Skin of body (tissue), 2 donors: ENCODE results near the gene PODN. TPM values are rescaled to one million over a fixed set of nuclear protein-coding genes. Genes with fewer than 3 reads are reported as not detected.

Experiments
- DNase-seq: peaks from one replicate; lab custom pipeline; 2025; lab: John Stamatoyannopoulos, UW
- total RNA-seq: library from RNA; depleted of rRNA; stranded (reverse); fragments of >200 nt; gene quantifications from one replicate; pipeline ENCODE4 v1.2.3, GENCODE V29; 2014

The PODN gene
- 13.8 TPM for total RNA-seq

DNA sequence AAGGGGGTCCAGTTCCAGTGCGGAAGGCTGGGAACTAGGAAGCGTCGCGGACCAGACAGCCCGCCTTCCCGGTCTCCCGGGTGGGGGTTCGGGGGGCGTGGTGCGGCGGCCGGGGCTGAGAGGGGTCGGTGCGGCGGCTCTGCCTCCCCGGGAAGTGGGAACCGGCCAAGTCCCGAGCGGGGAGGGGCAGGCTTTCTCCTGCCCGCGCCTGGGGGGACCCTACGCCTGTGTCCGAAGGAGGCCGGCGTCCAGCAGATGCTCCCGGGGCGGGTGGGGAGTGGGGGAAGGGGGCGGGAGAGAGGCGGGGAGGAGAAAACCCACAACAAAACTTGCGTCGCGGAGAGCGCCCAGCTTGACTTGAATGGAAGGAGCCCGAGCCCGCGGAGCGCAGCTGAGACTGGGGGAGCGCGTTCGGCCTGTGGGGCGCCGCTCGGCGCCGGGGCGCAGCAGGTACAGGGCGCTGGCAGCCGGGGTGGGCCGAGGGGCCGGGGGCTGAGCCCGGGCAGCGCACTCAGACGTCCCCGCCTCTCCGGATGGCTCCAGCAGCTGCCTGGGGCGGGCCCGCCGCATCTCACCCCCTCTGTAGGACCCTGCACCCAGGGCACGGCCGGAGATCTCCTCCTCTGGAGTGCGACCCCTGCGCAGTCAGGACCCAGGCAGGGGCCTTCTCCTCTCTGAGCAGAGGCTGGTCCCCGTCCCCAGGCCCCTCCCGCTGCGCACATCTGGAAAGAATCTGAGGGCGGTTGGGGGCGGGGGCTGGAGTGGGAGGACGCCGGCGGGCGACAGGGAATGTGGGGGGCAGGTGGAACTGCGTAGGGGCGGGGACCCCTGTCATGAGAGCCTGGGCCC, at the start of gene PODN:
TSS of gene PODN (plus strand) at position 355 of the 849 bp plus-strand sequence. CDS start 7,643 bp downstream, outside the sequence.
- no peak for DNase-seq

GRCh38 chr1:53014791-53015507, 47.1 kb upstream of the PODN start:
- DNase-seq = peak; percentile 80

GRCh38 chr1:53015508-53015860, 46.5 kb upstream of the PODN start:
- no peak for DNase-seq

DNA sequence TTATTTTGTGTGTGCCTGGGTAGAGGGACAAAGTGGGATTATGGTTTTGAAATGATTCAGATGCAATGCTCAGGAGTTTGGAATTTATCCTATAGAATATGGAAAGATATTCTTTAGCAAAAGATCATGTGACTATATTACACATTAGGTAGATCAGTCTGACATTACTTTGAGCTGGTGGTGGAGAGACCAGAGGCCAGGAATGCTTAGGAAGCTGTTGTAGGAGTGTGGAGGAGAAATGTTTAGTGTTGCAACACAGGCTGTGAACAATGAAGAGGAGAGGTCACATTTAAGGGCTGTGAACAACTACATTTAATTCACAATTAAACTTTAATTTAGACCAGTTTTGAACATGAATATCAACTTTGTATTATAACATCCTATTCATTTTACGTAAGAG, 45.3 kb upstream of the PODN start:
- DNase-seq = no peak

DNA sequence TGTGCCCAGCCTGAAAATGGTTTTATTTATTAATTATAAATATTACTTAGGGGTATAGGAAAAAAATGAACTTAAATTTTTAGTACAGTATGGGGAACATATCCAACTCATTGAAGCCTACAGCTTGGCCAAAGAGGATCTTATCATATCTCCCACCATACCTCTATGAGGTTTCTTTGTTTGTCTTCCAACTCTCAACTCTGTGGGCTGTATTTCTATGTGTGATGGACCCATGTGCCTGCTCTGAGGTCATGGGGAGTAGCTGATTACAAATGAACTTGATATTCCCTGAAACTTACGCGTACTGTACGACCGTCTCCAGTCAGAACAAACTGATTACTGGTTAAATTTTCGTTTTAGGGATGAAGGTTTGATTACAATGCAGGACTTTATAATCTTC, 41.4 kb upstream of the PODN start:
- DNase-seq = no peak

DNA sequence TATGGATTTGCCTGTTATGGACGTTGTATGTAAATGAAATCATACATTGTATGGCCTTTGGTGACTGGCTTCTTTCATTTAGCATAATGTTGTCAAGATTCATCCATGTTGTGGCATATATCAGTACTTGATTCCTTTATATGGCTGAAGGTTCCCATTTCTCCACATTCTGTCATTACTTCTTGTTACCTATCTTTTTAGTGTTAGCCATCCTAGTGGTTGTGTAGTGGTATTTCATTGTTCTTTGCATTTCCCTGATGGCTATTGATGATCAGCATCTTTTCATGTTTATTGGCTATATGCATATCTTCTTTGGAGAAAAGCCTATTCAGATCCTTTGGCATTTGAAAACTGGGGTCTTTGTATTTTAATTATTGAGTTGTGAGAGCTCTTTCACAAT, 39.8 kb upstream of the PODN start:
- DNase-seq = no peak

DNA sequence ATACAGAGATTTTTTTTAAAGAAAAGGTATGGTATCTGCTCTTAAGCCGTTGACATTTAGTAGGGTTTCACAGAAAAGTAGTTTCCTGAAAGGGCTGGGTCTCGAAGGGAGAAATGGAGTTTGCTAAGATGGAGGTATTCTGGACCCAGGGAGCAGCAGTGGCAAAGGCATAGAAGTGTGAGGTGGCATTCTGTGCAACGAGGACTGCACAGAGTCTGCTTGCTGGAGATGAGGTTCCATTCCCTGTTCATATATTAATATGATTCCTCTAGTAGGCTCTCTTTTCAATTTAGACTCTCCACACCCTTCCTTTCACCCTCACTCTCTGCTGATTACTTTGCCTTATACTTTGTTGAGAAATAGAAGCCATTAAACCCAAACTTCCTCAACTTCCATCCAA, 38.5 kb upstream of the PODN start:
- DNase-seq = no peak

- DNase-seq = no peak
Measured at GRCh38 chr1:53024117-53024516, 37.9 kb upstream of the PODN start.

DNA sequence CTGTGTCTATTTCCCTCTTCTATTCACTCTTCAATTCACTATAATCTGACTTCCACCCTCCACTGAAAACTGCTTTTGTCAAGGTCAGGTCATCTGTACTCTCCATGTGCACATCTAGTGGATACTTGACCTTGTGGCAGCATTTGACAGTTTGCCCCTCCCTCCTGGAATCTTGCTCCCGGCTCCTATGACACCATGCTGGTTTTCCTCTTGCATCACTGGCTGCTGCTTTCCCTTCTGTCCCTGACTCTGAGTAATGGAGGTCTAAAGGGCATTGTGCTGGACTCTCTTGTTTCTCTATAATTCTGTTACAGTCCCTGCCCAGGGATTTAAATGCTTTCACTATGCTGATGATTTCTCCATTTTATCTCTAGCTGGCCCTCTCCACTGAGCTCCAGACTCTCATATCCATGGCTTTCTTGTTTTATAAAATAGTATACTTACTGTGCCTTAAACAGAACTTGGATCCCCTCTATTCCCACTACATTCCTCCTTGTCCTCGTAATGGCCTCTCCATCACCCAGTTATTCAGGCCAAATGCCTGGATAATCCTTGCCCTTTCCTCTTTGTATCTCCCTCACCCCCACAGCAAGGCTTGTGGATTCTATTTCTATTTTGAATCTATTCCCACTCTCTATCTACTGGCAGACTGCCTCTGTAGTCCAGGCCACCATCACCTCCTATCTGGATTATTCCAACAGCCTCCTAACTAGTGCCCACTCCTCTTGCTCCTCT, 36.8 kb upstream of the PODN start:
- DNase-seq = no peak

GRCh38 chr1:53025769-53026112, 36.3 kb upstream of the PODN start:
- DNase-seq = no peak

- DNase-seq = no peak
Measured at GRCh38 chr1:53026254-53026653, 35.8 kb upstream of the PODN start.

- DNase-seq = no peak
Measured at GRCh38 chr1:53031732-53032131, 30.3 kb upstream of the PODN start.

GRCh38 chr1:53037159-53037558, 24.9 kb upstream of the PODN start:
- DNase-seq = no peak

GRCh38 chr1:53038566-53038965, 23.4 kb upstream of the PODN start:
- no peak for DNase-seq

GRCh38 chr1:53043271-53043670, 18.7 kb upstream of the PODN start:
- no peak for DNase-seq

DNA sequence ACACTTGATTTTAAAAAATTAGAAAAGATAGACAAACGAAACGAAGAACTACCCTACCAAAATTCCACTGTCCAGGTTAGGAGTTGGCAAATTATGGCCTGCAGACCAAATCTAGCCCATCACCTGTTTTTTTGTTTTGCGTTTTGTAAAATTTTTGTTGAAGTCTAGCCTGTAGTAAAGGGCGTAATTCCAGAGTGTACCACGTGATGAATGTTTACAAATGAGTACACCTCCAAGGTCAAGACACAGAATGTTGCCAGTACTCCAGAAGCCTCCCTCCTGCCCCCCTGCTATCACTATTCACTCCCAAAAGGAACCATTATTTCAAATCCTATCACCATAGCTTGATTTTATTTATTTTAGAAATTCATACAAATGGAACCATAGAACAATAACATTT, 17.1 kb upstream of the PODN start:
- DNase-seq = no peak

DNA sequence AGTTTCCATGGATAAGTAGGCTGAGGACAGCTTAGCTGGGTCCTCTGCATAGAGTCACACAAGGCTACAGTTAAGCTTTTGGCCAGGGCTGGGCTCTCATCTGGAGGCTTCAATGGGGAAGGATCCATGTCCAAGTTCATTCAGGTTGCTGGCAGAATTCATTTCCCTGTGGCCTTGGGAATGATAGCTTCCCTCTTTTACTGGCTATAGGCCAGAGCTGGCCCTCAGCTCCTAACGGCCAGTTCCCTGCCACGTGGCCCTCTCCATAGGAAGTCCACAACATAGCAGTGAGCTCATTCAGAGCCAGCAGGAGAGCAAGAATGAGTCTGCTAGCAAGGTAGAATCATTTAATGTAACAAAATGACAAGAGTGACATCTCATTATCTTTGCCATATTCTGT, 15.1 kb upstream of the PODN start:
- no peak for DNase-seq

- DNase-seq = no peak
Measured at GRCh38 chr1:53047737-53048736, 14.0 kb upstream of the PODN start.

DNA sequence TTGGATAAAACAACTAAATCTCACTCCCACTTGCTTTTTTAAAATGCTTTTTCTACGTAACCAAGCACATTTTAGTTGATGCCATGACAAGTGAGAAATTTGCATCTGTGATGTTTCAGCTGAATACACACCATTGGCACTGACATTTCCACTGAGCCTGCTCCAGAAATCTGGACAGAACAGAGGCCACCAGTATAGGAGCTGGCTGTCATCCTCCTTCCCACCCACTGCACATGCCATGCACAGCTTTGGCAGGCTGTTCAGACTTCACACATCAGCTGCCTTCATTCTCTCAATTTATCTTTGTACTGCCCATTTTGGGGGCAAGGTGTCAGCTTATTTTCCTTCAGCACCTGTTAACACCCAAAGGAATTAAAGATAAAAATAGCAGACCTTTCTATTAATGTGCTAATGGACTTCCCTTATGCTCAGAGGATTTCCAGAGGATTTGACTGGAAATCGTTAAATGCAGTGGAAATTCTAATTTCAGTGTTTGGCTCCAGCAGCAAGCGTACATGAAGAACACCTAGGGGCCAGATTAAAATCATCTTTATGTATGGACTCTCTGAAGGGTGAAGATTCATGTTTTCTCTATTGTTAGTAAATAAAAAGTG, 12.9 kb upstream of the PODN start:
- DNase-seq = no peak

DNA sequence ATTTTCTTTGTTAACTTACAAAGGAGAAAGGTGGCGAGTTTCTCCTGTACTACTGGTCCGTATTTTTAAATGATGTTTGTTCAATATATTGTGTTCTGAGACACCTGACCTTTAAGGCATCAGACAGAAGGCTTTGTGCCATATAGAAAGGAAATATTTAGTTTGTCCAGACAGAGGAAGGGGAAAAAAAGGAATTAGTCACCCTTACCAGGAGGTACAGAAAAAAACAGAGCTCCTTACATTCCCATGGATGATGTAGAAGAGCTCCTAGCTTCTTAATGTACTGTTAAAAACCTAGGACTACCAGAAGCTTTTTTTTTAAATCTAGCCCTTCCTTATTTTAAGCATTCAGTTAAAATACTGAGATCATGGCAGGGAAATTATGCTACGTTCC, 12.4 kb upstream of the PODN start:
- no peak for DNase-seq

GRCh38 chr1:53050310-53050709, 11.7 kb upstream of the PODN start:
- no peak for DNase-seq
